Heart right ventricle (tissue), 16 donors: ENCODE results near the gene LMBRD2. TPM values are rescaled to one million over a fixed set of nuclear protein-coding genes. Genes with fewer than 3 reads are reported as not detected.
A peak's percentile ranks its signal among the peaks of the same experiment; 100 is the strongest.

Source experiments
- ATAC-seq, 8 donors: fragments of 200-7000 bp; cut with Tn5 transposase; one replicate each; pipeline ENCODE4 v1.9.1; 2020; ENCODE audit warnings: mild to moderate bottlenecking in 8 of 8, moderate library complexity in 8 of 8, moderate number of reproducible peaks in 1 of 8
- DNase-seq, 2 donors: peaks; one replicate each; pipeline ENCODE4 v3.0.0-alpha.2; 2020
- H3K27ac ChIP-seq, 10 donors: fragments of 200-600 bp; sonication (generic) in 2 of 10; one replicate each; pipeline versions ENCODE4 v1.5.0 to v1.8.0; 2020 to 2022; ENCODE audit warnings: mild to moderate bottlenecking in 3 of 10
- H3K27me3 ChIP-seq, 7 donors: fragments of 200-600 bp; one replicate each; pipeline ENCODE4 v1.8.0; 2021 to 2022; ENCODE audit warnings: mild to moderate bottlenecking in 2 of 7
- H3K36me3 ChIP-seq, 9 donors: fragments of 200-600 bp; sonication (generic) in 1 of 9; one replicate each; pipeline versions ENCODE4 v1.5.0 to v1.8.0; 2020 to 2022; ENCODE audit warnings: mild to moderate bottlenecking in 2 of 9
- H3K4me1 ChIP-seq, 9 donors: fragments of 200-600 bp; sonication (generic) in 1 of 9; one replicate each; pipeline versions ENCODE4 v1.5.0 to v1.8.0; 2020 to 2022; ENCODE audit warnings: mild to moderate bottlenecking in 4 of 9
- H3K4me3 ChIP-seq, 10 donors: fragments of 200-600 bp; sonication (generic) in 2 of 10; one replicate each; pipeline versions ENCODE4 v1.5.0 to v1.8.0; 2020 to 2022; ENCODE audit warnings: mild to moderate bottlenecking in 7 of 10, moderate library complexity in 2 of 10
- H3K9me3 ChIP-seq, 11 donors: fragments of 200-600 bp in 10 of 11; sonication (generic) in 2 of 11; one replicate each; pipeline versions ENCODE4 v1.5.0 to v1.8.0; 2013 to 2022; ENCODE audit warnings: mild to moderate bottlenecking in 2 of 11, control low read depth in 1 of 11, moderate library complexity in 1 of 11
- CTCF ChIP-seq, 9 donors: fragments of 200-600 bp; sonication (generic) in 2 of 9; IDR thresholded peaks; one replicate each; pipeline versions ENCODE4 v1.5.0 to v1.8.0; 2021 to 2022; ENCODE audit warnings: antibody characterized with exemption in 9 of 9, mild to moderate bottlenecking in 5 of 9, moderate library complexity in 1 of 9
- WGBS, 2 donors: extraction: QIAGEN DNeasy Blood & Tissue Kit; methylation state at CpG; one replicate each; pipeline ENCODE4 v1.1.7; 2013; ENCODE audit warnings: inconsistent platforms in 1 of 2; 5-methylcytosine and 5-hydroxymethylcytosine counted together
- intact Hi-C, 10 donors: fragments of 100-400 bp; cut with DNase I; formaldehyde crosslinking; loops; one replicate each; pipeline versions ENCODE4 v1.11.1 to v1.14.2; 2022
- polyA plus RNA-seq, 2 donors: library from polyadenylated mRNA; stranded (reverse); fragments of 200-250 nt; gene quantifications; one replicate each; pipeline ENCODE4 v1.2.3, GENCODE V29; 2013
- total RNA-seq, 10 donors: library from RNA; stranded (reverse); fragmentation: NEBNext Ultra II Directional in 3 of 10; extraction: Animal tissue kit (Norgen Biotek cat#: 25700) in 3 of 10; gene quantifications; one replicate each; pipeline versions ENCODE4 v1.2.1 to v1.2.4, GENCODE V29; 2021 to 2023
- donor health status: Arrhythmogenic right ventricular cardiomyopathy.
- donor health status: ischemic (EF 13 %, LVEDD 7.1; RV severe dilation, severe dysfunction).
- donor health status: healthy with polysubstance abuse.
- donor health status: DM: no; HTN: yes; CAD: no.
- donor health status: DM: no; HTN: no; CAD: no.
- donor health status: ischemic (EF 25% LVEDD 6.9; RV normal size, moderate dysfunction).
- donor health status: ischemic (EF 25% LVEDD 5.7; RV mildly dilated, moderate dysfunction).
- donor health status: healthy.
- donor health status: DM: yes; HTN: yes; CAD: no.
- donor health status: Ischemic cardiomyopathy.
- donor health status: ischemic (EF 35%, LVEDD 5.7; RV mildly dilated, moderate dysfunction).
- donor health status: nonischemic (EF 11% LVEDD 7.7; RV severe dilation, severe dysfunction).
- donor health status: DM: yes; HTN: yes; CAD: no.
- donor health status: PGD.
- donor health status: ischemic (EF 29% LVEDD 5.4; RV normal size, mild dysfunction).
- donor health status: nonischemic (EF 23%, LVEDD 6.1; RV moderate dilation, normal function).

Gene LMBRD2
- total and polyA plus RNA-seq, 12 donors, result 2.2 to 16.5 (median 12.3) TPM

DNA sequence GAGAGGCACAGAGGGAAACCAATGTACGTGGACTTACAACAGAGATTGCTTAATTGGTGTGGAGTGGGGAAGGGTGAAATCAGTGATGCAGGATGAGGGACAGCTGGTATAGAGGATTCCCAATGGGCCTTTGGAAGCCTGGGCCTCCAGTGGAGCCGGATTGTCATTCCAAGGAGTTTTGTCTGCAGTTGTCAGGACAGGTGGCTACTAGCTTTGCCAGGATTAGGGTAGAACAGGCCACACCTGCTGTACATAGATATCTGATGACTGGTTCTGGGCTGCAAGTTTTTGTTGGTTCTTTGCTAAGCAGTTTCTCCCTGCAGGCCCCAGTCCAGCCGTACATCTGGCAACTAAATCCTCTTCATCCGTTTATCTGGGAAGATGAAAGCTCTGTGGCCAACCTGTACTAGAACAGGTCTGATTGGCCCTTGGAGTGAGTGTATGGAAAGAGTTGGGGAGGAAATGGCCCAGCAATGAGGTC lies 4.5 kb upstream of the LMBRD2 start:
- Histone ChIP-seq H3K9me3 (no peaks in the 10 kb centered on the region), H3K27ac (no peak overlapping the region), H3K36me3 (peaks cover 0 to 80% (median 6%) of the 10 kb centered on the region in 9 donors), H3K4me3 (no peak overlapping the region), H3K27me3 (no peaks in the 10 kb centered on the region), H3K4me1 (peaks cover 2 to 38% (median 30%) of the 10 kb centered on the region in 9 donors)
- no peak for TF ChIP-seq CTCF (IDR thresholded peaks at IDR 0.05)
- DNase-seq (no peak), ATAC-seq (no peak)
- WGBS, 2 donors, result 43 to 51% methylated on average over 4 of the region's 4 CpGs
- intact Hi-C loops, result no loop called here

DNA sequence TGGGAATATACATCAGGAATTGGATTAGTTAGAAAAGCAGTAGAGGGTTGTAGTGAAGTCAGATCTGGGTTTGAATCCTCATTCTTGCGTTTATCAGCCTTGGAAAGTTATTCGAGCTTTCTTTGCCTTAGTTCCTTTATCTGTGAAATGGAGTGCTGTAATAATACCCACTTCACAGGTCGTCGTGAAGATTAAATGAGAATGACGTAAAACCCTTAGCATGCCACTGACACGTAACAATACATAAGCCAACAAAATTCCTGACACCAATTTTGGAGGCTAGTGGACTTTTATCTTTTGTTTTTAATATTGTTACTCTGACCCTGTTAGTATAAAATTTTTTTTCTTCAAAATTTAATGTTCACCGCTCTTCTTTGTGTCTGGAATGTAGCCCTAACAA lies 3.6 kb upstream of the LMBRD2 start:
- no peaks in the 10 kb centered on the region for H3K27me3 ChIP-seq
- DNase-seq (no peak), ATAC-seq (no peak)
- peaks cover 0 to 71% (median 6%) of the 10 kb centered on the region in 9 donors for H3K36me3 ChIP-seq
- H3K4me3 ChIP-seq, result no peak overlapping the region
- WGBS, 2 donors, result 62 to 78% methylated on average over 7 of the region's 7 CpGs
- intact Hi-C loops, result no loop called here
- TF ChIP-seq CTCF (IDR thresholded peaks at IDR 0.05), result no peak
- no peak overlapping the region for H3K27ac ChIP-seq
- no peaks in the 10 kb centered on the region for H3K9me3 ChIP-seq
- H3K4me1 ChIP-seq, result peaks cover 2 to 46% (median 36%) of the 10 kb centered on the region in 9 donors

GRCh38 chr5:36153726-36154125 lies 2.0 kb upstream of the LMBRD2 start:
- intact Hi-C loops, result loop anchor here in 2 of 10 donors (5.0 kb wide), 1 partner anchor 89 kb away; the partner anchor contains the start of gene NADK2 (in 2 of the 2)
- 70 to 82% methylated on average over 4 of the region's 4 CpGs for WGBS, 2 donors
- Histone ChIP-seq H3K9me3 (no peaks in the 10 kb centered on the region), H3K27ac (no peak overlapping the region), H3K4me1 (peaks cover 2 to 57% (median 44%) of the 10 kb centered on the region in 9 donors), H3K27me3 (no peaks in the 10 kb centered on the region), H3K36me3 (peaks cover 0 to 56% (median 6%) of the 10 kb centered on the region in 9 donors), H3K4me3 (no peak overlapping the region)
- no peak for DNase-seq
- no peak for TF ChIP-seq CTCF (IDR thresholded peaks at IDR 0.05)
- ATAC-seq, result no peak

GRCh38 chr5:36153298-36153677 lies 1.6 kb upstream of the LMBRD2 start:
- peak overlapping the region in 6 of 10 donors; percentile 86 to 100 (median 92) for H3K4me3 ChIP-seq
- TF ChIP-seq CTCF (IDR thresholded peaks at IDR 0.05), result no peak
- ATAC-seq (no peak), DNase-seq (no peak)
- no peaks in the 10 kb centered on the region for H3K27me3 ChIP-seq
- intact Hi-C loops, result loop anchor here in 2 of 10 donors (5.0 kb wide), 1 partner anchor 89 kb away; the partner anchor contains the start of gene NADK2 (in 2 of the 2)
- peak overlapping the region in 1 of 10 donors; percentile 91 for H3K27ac ChIP-seq
- peaks cover 0 to 51% (median 5%) of the 10 kb centered on the region in 9 donors for H3K36me3 ChIP-seq
- 57 to 63% methylated on average over 7 of the region's 7 CpGs for WGBS, 2 donors
- no peaks in the 10 kb centered on the region for H3K9me3 ChIP-seq
- H3K4me1 ChIP-seq, result peaks cover 2 to 58% (median 44%) of the 10 kb centered on the region in 9 donors
